RKO (cell line): ENCODE data around the gene TMPRSS9.
"Not testable (repeated sequence)": the region's sequence is repeated elsewhere in the genome, so short reads cannot be mapped to it uniquely, and the experiment has no call there.

ENCODE experiments used
- DNase-seq: peaks from one replicate; pipeline ENCODE4 v3.0.0-alpha.2; 2016; ENCODE audit warnings: low spot score

The TMPRSS9 gene

GRCh38 chr19:2462635-2463421 lies 102.8 kb downstream of the TMPRSS9 start:
- peak; percentile 80 for DNase-seq

- DNase-seq, result not testable (repeated sequence)
These were observed 103.6 kb downstream of the TMPRSS9 start for GRCh38 chr19:2463694-2464093.

GRCh38 chr19:2464389-2464788 lies 104.3 kb downstream of the TMPRSS9 start:
- DNase-seq, result no peak

- DNase-seq, result no peak
These were observed 108.5 kb downstream of the TMPRSS9 start for GRCh38 chr19:2468596-2468995.

- DNase-seq, result peak; percentile 80
These were observed 109.2 kb downstream of the TMPRSS9 start for GRCh38 chr19:2469102-2469914.

GRCh38 chr19:2469915-2470200 lies 109.8 kb downstream of the TMPRSS9 start:
- DNase-seq, result not testable (repeated sequence)

GRCh38 chr19:2474232-2475017 lies 114.4 kb downstream of the TMPRSS9 start:
- DNase-seq, result peak; percentile 89

- peak; percentile 67 for DNase-seq
These were observed 115.1 kb downstream of the TMPRSS9 start for GRCh38 chr19:2475018-2475701.
